MCF 10A (cell line): ENCODE results near the gene SLC2A2. TPM values are rescaled to one million over a fixed set of nuclear protein-coding genes. Genes with fewer than 3 reads are reported as not detected.

Experiments used
- BruUV-seq: library from RNA; stranded (reverse); fragments of 400-500 nt; replicated peaks from 2 replicates; lab custom pipeline; 2021; lab: Mats Ljungman, UMichigan
- CTCF ChIA-PET: fragments of 300-600 bp; sonication (Branson Sonifier 250); formaldehyde crosslinking; extraction: SDS; loops from one replicate; lab custom pipeline; 2021; ENCODE audit warnings: antibody characterized with exemption, inconsistent platforms; lab: Yijun Ruan, JAX
- POLR2A ChIA-PET: fragments of 300-600, 350-650 bp; sonication (Branson Sonifier 250); formaldehyde crosslinking; extraction: SDS; loops from one replicate; lab custom pipeline; 2020; ENCODE audit warnings: antibody characterized with exemption, inconsistent platforms; lab: Yijun Ruan, JAX
- DNase-seq: peaks from one replicate; pipeline ENCODE4 v3.0.0-alpha.2; 2018; ENCODE audit not compliant: unreplicated experiment
- H3K27ac Mint-ChIP-seq: one replicate; pipeline ENCODE4 v1.8.0; 2022; ENCODE audit warnings: mild to moderate bottlenecking, low read depth, mixed read lengths; ENCODE audit not compliant: unreplicated experiment
- H3K27me3 Mint-ChIP-seq: one replicate; pipeline ENCODE4 v1.8.0; 2022; ENCODE audit warnings: mixed read lengths; ENCODE audit not compliant: insufficient read depth, unreplicated experiment
- H3K36me3 Mint-ChIP-seq: one replicate; pipeline ENCODE4 v1.8.0; 2022; ENCODE audit warnings: mild to moderate bottlenecking, moderate library complexity, mixed read lengths; ENCODE audit not compliant: insufficient read depth, unreplicated experiment
- H3K4me1 Mint-ChIP-seq: one replicate; pipeline ENCODE4 v1.8.0; 2022; ENCODE audit warnings: mixed read lengths; ENCODE audit not compliant: insufficient read depth, unreplicated experiment
- H3K4me3 Mint-ChIP-seq: one replicate; pipeline ENCODE4 v1.8.0; 2022; ENCODE audit warnings: mild to moderate bottlenecking, moderate library complexity, mixed read lengths; ENCODE audit not compliant: unreplicated experiment
- H3K9me3 Mint-ChIP-seq: one replicate; pipeline ENCODE4 v1.8.0; 2022; ENCODE audit warnings: mixed read lengths; ENCODE audit not compliant: unreplicated experiment
- CTCF ChIP-seq: fragments of 200-600 bp; IDR thresholded peaks from one replicate; pipeline ENCODE4 v1.8.0; 2022; ENCODE audit warnings: antibody characterized with exemption, mild to moderate bottlenecking; ENCODE audit not compliant: unreplicated experiment
- intact Hi-C: fragments of 100-400 bp; cut with micrococcal nuclease; formaldehyde crosslinking; loops from 2 replicates; pipeline ENCODE4 v1.14.1; 2022
- total RNA-seq: library from RNA; stranded (reverse); gene quantifications from 2 replicates; pipeline ENCODE4 v1.2.3, GENCODE V29; 2022

Gene SLC2A2
- total RNA-seq, 1 experiment from 2014 or later: not detected

- intact Hi-C loops: no loop called here
- Mint-ChIP-seq H3K4me1 (no peaks in the 10 kb centered on the region), H3K27me3 (no peaks in the 10 kb centered on the region), H3K27ac (no peak overlapping the region), H3K4me3 (no peak overlapping the region), H3K36me3 (no peaks in the 10 kb centered on the region), H3K9me3 (no peaks in the 10 kb centered on the region)
- DNase-seq: no peak
- POLR2A ChIA-PET: interaction anchor here (0.7 kb wide), 1 partner anchor 32 kb away, joined by 3 read pairs; no protein-coding TSS in a partner anchor
- CTCF ChIA-PET: interaction anchor here (0.5 to 0.6 kb wide), 2 partner anchors 70 to 110 kb away, joined by 3 read pairs; no protein-coding TSS in a partner anchor
- BruUV-seq: no TSS peak
- no peak for TF ChIP-seq CTCF
Measured at GRCh38 chr3:171011109-171011872, 15.2 kb downstream of the SLC2A2 start.

GRCh38 chr3:171007316-171007715 is 19.2 kb downstream of the SLC2A2 start:
- POLR2A ChIA-PET: interaction anchor here (1.0 kb wide), 1 partner anchor 11 kb away, joined by 3 read pairs; no protein-coding TSS in a partner anchor
- Mint-ChIP-seq H3K9me3 (no peaks in the 10 kb centered on the region), H3K4me1 (no peaks in the 10 kb centered on the region), H3K36me3 (no peaks in the 10 kb centered on the region), H3K27ac (no peak overlapping the region), H3K4me3 (no peak overlapping the region), H3K27me3 (no peaks in the 10 kb centered on the region)
- no peak for TF ChIP-seq CTCF
- DNase-seq: no peak
- no TSS peak for BruUV-seq
- intact Hi-C loops: no loop called here
- CTCF ChIA-PET: no interaction called here

DNA sequence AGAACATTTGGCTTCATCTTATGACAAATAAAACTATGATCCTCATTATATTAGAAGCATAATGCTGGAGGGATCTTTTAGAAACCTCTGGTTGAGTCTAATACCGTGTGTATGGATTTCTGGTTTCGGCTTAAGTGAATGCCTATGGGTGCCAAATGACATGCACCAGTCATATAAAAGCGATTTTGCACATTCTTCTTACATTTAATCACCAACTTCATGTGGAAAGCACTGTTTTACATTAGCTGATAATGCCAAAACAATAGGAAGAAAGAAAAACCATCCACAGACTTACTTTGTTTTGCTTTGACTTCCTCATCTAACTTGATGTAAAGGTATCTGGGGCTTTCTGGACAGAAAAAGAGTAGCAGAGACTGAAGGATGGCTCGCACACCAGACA is 20.9 kb downstream of the SLC2A2 start:
- TF ChIP-seq CTCF: no peak
- Mint-ChIP-seq H3K36me3 (no peaks in the 10 kb centered on the region), H3K9me3 (no peaks in the 10 kb centered on the region), H3K4me3 (no peak overlapping the region), H3K27me3 (no peaks in the 10 kb centered on the region), H3K27ac (no peak overlapping the region), H3K4me1 (peaks cover 1% of the 10 kb centered on the region)
- POLR2A ChIA-PET: interaction anchor here (0.6 kb wide), 1 partner anchor 1397 kb away, joined by 3 read pairs; no protein-coding TSS in a partner anchor
- DNase-seq: no peak
- intact Hi-C loops: no loop called here
- BruUV-seq: no TSS peak
- CTCF ChIA-PET: no interaction called here

- H3K4me3 Mint-ChIP-seq: no peak overlapping the region
- ChIA-PET CTCF (no interaction called here), POLR2A (no interaction called here)
- no peak for TF ChIP-seq CTCF
- H3K27me3 Mint-ChIP-seq: no peaks in the 10 kb centered on the region
- no peaks in the 10 kb centered on the region for H3K9me3 Mint-ChIP-seq
- no peak overlapping the region for H3K27ac Mint-ChIP-seq
- no peak for DNase-seq
- intact Hi-C loops: no loop called here
- no TSS peak for BruUV-seq
- no peaks in the 10 kb centered on the region for H3K36me3 Mint-ChIP-seq
- H3K4me1 Mint-ChIP-seq: peaks cover 20% of the 10 kb centered on the region
Measured at GRCh38 chr3:171001957-171002694, 24.4 kb downstream of the SLC2A2 start.
